HL-60/S4 (cell line): Measurements from ENCODE around the gene SPG7.

Experiments used
- in situ Hi-C: fragments of 300-500 bp; cut with MboI; formaldehyde crosslinking; loops from 2 replicates; pipeline ENCODE4 v1.14.3; 2022; ENCODE audit warnings: low sequenced_read_pairs

SPG7 gene

GRCh38 chr16:89511374-89511773, 3.2 kb downstream of the SPG7 start:
- in situ Hi-C loops: no loop called here

GRCh38 chr16:89512453-89512852, 4.2 kb downstream of the SPG7 start:
- in situ Hi-C loops: no loop called here

- in situ Hi-C loops: no loop called here
These were observed 8.9 kb downstream of the SPG7 start for GRCh38 chr16:89517128-89517527.

GRCh38 chr16:89519881-89520280, 11.7 kb downstream of the SPG7 start:
- in situ Hi-C loops: no loop called here

GRCh38 chr16:89522287-89522686, 14.1 kb downstream of the SPG7 start:
- in situ Hi-C loops: no loop called here

- in situ Hi-C loops: no loop called here
These were observed 15.6 kb downstream of the SPG7 start for GRCh38 chr16:89523680-89524344.

GRCh38 chr16:89525146-89525913, 17.1 kb downstream of the SPG7 start:
- in situ Hi-C loops: no loop called here

- in situ Hi-C loops: no loop called here
These were observed 20.9 kb downstream of the SPG7 start for GRCh38 chr16:89529097-89529496.

GRCh38 chr16:89530401-89531381, 22.5 kb downstream of the SPG7 start:
- in situ Hi-C loops: no loop called here

- in situ Hi-C loops: no loop called here
These were observed 23.8 kb downstream of the SPG7 start for GRCh38 chr16:89531821-89532526.

- in situ Hi-C loops: no loop called here
These were observed 26.1 kb downstream of the SPG7 start for GRCh38 chr16:89534252-89534756.

- in situ Hi-C loops: no loop called here
These were observed 28.2 kb downstream of the SPG7 start for GRCh38 chr16:89536371-89536770.

- in situ Hi-C loops: no loop called here
These were observed 28.8 kb downstream of the SPG7 start for GRCh38 chr16:89536886-89537548.

- in situ Hi-C loops: no loop called here
These were observed 29.3 kb downstream of the SPG7 start for GRCh38 chr16:89537549-89537925.

GRCh38 chr16:89538286-89538685, 30.1 kb downstream of the SPG7 start:
- in situ Hi-C loops: no loop called here

- in situ Hi-C loops: no loop called here
These were observed 32.4 kb downstream of the SPG7 start for GRCh38 chr16:89540557-89540956.

- in situ Hi-C loops: no loop called here
These were observed 33.6 kb downstream of the SPG7 start for GRCh38 chr16:89541792-89542191.

- in situ Hi-C loops: no loop called here
These were observed 35.9 kb downstream of the SPG7 start for GRCh38 chr16:89544113-89544512.

GRCh38 chr16:89544713-89545043, 36.5 kb downstream of the SPG7 start:
- in situ Hi-C loops: no loop called here
